PC-9 (cell line): ENCODE results near the gene TMEM198. TPM values are rescaled to one million over a fixed set of nuclear protein-coding genes. Genes with fewer than 3 reads are reported as not detected.

ENCODE experiments used
- BruUV-seq: library from RNA; stranded (reverse); fragments of 400-500 nt; replicated peaks from 2 replicates; lab custom pipeline; 2021; lab: Mats Ljungman, UMichigan
- CTCF ChIA-PET: fragments of 300-600 bp; sonication (Branson Sonifier 250); formaldehyde crosslinking; loops from one replicate; lab custom pipeline; 2022; ENCODE audit warnings: antibody characterized with exemption; lab: Charles Lee
- POLR2A ChIA-PET: fragments of 300-600 bp; sonication (Branson Sonifier 250); formaldehyde crosslinking; loops from one replicate; lab custom pipeline; 2022; ENCODE audit warnings: antibody characterized with exemption; ENCODE audit not compliant: unreplicated experiment; lab: Charles Lee
- DNase-seq, 2 experiments: peaks; one replicate each; pipeline versions ENCODE4 v3.0.0 to v3.0.0-alpha.2; 2015 to 2022; ENCODE audit warnings: mixed read lengths in 1 of 2
- H2AFZ ChIP-seq: fragments of 200-600 bp; sonication (generic); 2 replicates; pipeline ENCODE4 v1.8.1; 2017; ENCODE audit warnings: antibody characterized with exemption
- H3F3A ChIP-seq: fragments of 200-600 bp; sonication (generic); 2 replicates; pipeline ENCODE4 v1.8.1; 2017; ENCODE audit warnings: antibody characterized with exemption, mild to moderate bottlenecking, low read depth; ENCODE audit not compliant: insufficient read depth
- H3K27ac ChIP-seq: fragments of 200-600 bp; sonication (generic); 2 replicates; pipeline ENCODE4 v1.6.1; 2016; ENCODE audit warnings: mixed run types
- H3K27me3 ChIP-seq: fragments of 200-600 bp; sonication (generic); 2 replicates; pipeline ENCODE4 v1.6.1; 2016; ENCODE audit warnings: low read depth, mixed run types; ENCODE audit not compliant: insufficient read depth
- H3K36me3 ChIP-seq: fragments of 200-600 bp; sonication (generic); 2 replicates; pipeline ENCODE4 v1.6.1; 2016; ENCODE audit warnings: low read depth, mixed run types
- H3K4me1 ChIP-seq: fragments of 200-600 bp; sonication (generic); replicated peaks from 2 replicates; pipeline ENCODE4 v1.6.1; 2016; ENCODE audit warnings: mixed run types; ENCODE audit not compliant: insufficient read depth
- H3K4me2 ChIP-seq: fragments of 200-600 bp; sonication (generic); 2 replicates; pipeline ENCODE4 v1.6.1; 2017; ENCODE audit warnings: mixed run types
- H3K4me3 ChIP-seq: fragments of 200-600 bp; sonication (generic); 2 replicates; pipeline ENCODE4 v1.6.1; 2016; ENCODE audit warnings: mixed run types
- H3K79me2 ChIP-seq: fragments of 200-600 bp; sonication (generic); 2 replicates; pipeline ENCODE4 v1.6.1; 2017; ENCODE audit warnings: low read depth, mixed run types
- H3K9me2 ChIP-seq: fragments of 200-600 bp; sonication (generic); 2 replicates; pipeline ENCODE4 v1.8.1; 2017; ENCODE audit warnings: mild to moderate bottlenecking; ENCODE audit not compliant: insufficient read depth
- H3K9me3 ChIP-seq: fragments of 200-600 bp; sonication (generic); 2 replicates; pipeline ENCODE4 v1.8.1; 2016; ENCODE audit warnings: low read depth; ENCODE audit not compliant: insufficient read depth
- H4K20me1 ChIP-seq: fragments of 200-600 bp; sonication (generic); 2 replicates; pipeline ENCODE4 v1.8.1; 2017; ENCODE audit not compliant: insufficient read depth
- EZH2 ChIP-seq: fragments of 200-600 bp; sonication (generic); IDR thresholded peaks from 2 replicates; pipeline ENCODE4 v1.8.0; 2017; ENCODE audit warnings: antibody characterized with exemption, low read depth
- intact Hi-C: fragments of 100-400 bp; cut with micrococcal nuclease; formaldehyde crosslinking; loops from one replicate; pipeline ENCODE4 v1.10.0; 2022; ENCODE audit not compliant: unreplicated experiment
- total RNA-seq: library from RNA; stranded (reverse); gene quantifications from 2 replicates; pipeline ENCODE4 v1.2.3, GENCODE V29; 2021
- TF ChIP-seq, protein P1 (sequence below): fragments of 200-600 bp; sonication (generic); conservative IDR thresholded peaks from 2 replicates; pipeline ENCODE4 v1.6.1; 2017; ENCODE audit warnings: mixed run types, antibody characterized with exemption, mild to moderate bottlenecking, moderate library complexity

Gene TMEM198
- total RNA-seq, 1 experiment from 2014 or later = 3.6 TPM

DNA sequence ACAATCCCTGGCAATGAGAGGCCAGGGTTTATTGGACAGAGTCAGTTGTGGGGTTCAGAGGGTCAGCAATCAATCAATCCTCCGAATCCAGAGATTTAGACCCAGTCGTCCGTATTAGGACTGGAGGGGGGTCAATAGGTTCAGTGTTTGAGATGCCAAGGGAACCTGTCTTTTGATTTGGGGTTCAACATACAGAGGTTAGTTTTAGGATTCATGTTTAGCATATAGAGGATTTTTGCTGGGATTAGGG, 44.8 kb upstream of the TMEM198 start:
- Histone ChIP-seq H3K4me3 (peak overlapping the region; percentile 74), H3F3A (peaks cover 4% of the 10 kb centered on the region; the same call in 1 of the 2 replicates), H3K79me2 (peaks cover 18% of the 10 kb centered on the region; the same call in 1 of the 2 replicates), H3K27me3 (peaks cover 7% of the 10 kb centered on the region; the same call in 1 of the 2 replicates), H3K9me2 (no peaks in the 10 kb centered on the region), H3K36me3 (no peaks in the 10 kb centered on the region; the same call in 1 of the 2 replicates), H3K27ac (peak overlapping the region; percentile 81), H3K9me3 (no peaks in the 10 kb centered on the region), H3K4me1 (peaks cover 19% of the 10 kb centered on the region), H4K20me1 (no peaks in the 10 kb centered on the region), H2AFZ (peak overlapping the region; percentile 73), H3K4me2 (peak overlapping the region; percentile 94)
- ChIA-PET CTCF (interaction anchor here (0.7 to 2.9 kb wide), 6 partner anchors 11 to 111 kb away, joined by 3 to 19 read pairs (median 8); partner anchors contain the start of gene DNPEP), POLR2A (interaction anchor here (0.6 to 0.7 kb wide), 3 partner anchors 31 to 196 kb away, joined by 3 to 7 read pairs (median 6); no protein-coding TSS in a partner anchor)
- no peak for TF ChIP-seq EZH2
- TF ChIP-seq, protein P1, sequence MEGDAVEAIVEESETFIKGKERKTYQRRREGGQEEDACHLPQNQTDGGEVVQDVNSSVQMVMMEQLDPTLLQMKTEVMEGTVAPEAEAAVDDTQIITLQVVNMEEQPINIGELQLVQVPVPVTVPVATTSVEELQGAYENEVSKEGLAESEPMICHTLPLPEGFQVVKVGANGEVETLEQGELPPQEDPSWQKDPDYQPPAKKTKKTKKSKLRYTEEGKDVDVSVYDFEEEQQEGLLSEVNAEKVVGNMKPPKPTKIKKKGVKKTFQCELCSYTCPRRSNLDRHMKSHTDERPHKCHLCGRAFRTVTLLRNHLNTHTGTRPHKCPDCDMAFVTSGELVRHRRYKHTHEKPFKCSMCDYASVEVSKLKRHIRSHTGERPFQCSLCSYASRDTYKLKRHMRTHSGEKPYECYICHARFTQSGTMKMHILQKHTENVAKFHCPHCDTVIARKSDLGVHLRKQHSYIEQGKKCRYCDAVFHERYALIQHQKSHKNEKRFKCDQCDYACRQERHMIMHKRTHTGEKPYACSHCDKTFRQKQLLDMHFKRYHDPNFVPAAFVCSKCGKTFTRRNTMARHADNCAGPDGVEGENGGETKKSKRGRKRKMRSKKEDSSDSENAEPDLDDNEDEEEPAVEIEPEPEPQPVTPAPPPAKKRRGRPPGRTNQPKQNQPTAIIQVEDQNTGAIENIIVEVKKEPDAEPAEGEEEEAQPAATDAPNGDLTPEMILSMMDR = no peak
- intact Hi-C loops = loop anchor here (5.0 kb wide), 1 partner anchor 42 kb away; no protein-coding TSS in a partner anchor
- no TSS peak for BruUV-seq
- no peak for DNase-seq

- no TSS peak for BruUV-seq
- TF ChIP-seq EZH2 = no peak
- TF ChIP-seq, protein P1 = no peak
- H3K27ac ChIP-seq = peak overlapping the region; percentile 81
- H3K79me2 ChIP-seq = peaks cover 18% of the 10 kb centered on the region; the same call in 1 of the 2 replicates
- H3K36me3 ChIP-seq = no peaks in the 10 kb centered on the region; the same call in 1 of the 2 replicates
- no peaks in the 10 kb centered on the region for H3K9me3 ChIP-seq
- H3K4me3 ChIP-seq = peak overlapping the region; percentile 74
- no peaks in the 10 kb centered on the region for H3K9me2 ChIP-seq
- peak overlapping the region; percentile 94 for H3K4me2 ChIP-seq
- no peak for DNase-seq
- H3K4me1 ChIP-seq = peaks cover 19% of the 10 kb centered on the region
- ChIA-PET CTCF (interaction anchor here (0.7 to 2.9 kb wide), 4 partner anchors 8 to 112 kb away, joined by 4 to 19 read pairs (median 11); partner anchors contain the start of gene DNPEP), POLR2A (interaction anchor here (0.5 to 0.6 kb wide), 2 partner anchors 60 to 323 kb away, joined by 4 to 5 read pairs; partner anchors contain the start of gene CNPPD1)
- peaks cover 5% of the 10 kb centered on the region; the same call in 1 of the 2 replicates for H3K27me3 ChIP-seq
- intact Hi-C loops = loop anchor here (5.0 kb wide), 1 partner anchor 42 kb away; no protein-coding TSS in a partner anchor
- H4K20me1 ChIP-seq = no peaks in the 10 kb centered on the region
- no peak overlapping the region for H2AFZ ChIP-seq
- H3F3A ChIP-seq = peaks cover 4% of the 10 kb centered on the region; the same call in 1 of the 2 replicates
Measured at GRCh38 chr2:219499555-219499954, 44.3 kb upstream of the TMEM198 start.

GRCh38 chr2:219500135-219500534, 43.7 kb upstream of the TMEM198 start:
- TF ChIP-seq EZH2 = no peak
- TF ChIP-seq, protein P1 = peak; percentile 42; the same call in 1 of the 2 replicates
- Histone ChIP-seq H3K4me2 (peak overlapping the region; percentile 94), H3K27ac (no peak overlapping the region), H3K36me3 (no peaks in the 10 kb centered on the region; the same call in 1 of the 2 replicates), H3K4me3 (peak overlapping the region; percentile 74; the same call in 1 of the 2 replicates), H3K4me1 (peaks cover 19% of the 10 kb centered on the region), H2AFZ (no peak overlapping the region), H4K20me1 (no peaks in the 10 kb centered on the region), H3K79me2 (peaks cover 18% of the 10 kb centered on the region; the same call in 1 of the 2 replicates), H3F3A (peaks cover 4% of the 10 kb centered on the region; the same call in 1 of the 2 replicates), H3K9me2 (no peaks in the 10 kb centered on the region), H3K27me3 (no peaks in the 10 kb centered on the region), H3K9me3 (no peaks in the 10 kb centered on the region)
- BruUV-seq = no TSS peak
- intact Hi-C loops = no loop called here
- ChIA-PET POLR2A (no interaction called here), CTCF (interaction anchor here (0.7 to 2.5 kb wide), 4 partner anchors 8 to 113 kb away, joined by 4 to 14 read pairs (median 6); partner anchors contain the start of gene DNPEP)
- DNase-seq = no peak
